HG02943 (cell line): ENCODE measurements around the gene COX18.

Experiments
- ATAC-seq: cut with Tn5 transposase; IDR thresholded peaks from one replicate; pipeline ENCODE4 v1.9.1; 2021; ENCODE audit warnings: mild to moderate bottlenecking, low read depth, moderate library complexity; ENCODE audit not compliant: unreplicated experiment

COX18 gene

GRCh38 chr4:73055241-73055897 lies 14.1 kb downstream of the COX18 start:
- ATAC-seq, result no peak

GRCh38 chr4:73053974-73054480 lies 15.5 kb downstream of the COX18 start:
- no peak for ATAC-seq

GRCh38 chr4:73053076-73053475 lies 16.4 kb downstream of the COX18 start:
- no peak for ATAC-seq

- ATAC-seq, result no peak
Observed at GRCh38 chr4:73051625-73052024, 17.9 kb downstream of the COX18 start.

- no peak for ATAC-seq
Observed at GRCh38 chr4:73045879-73046278, 23.6 kb downstream of the COX18 start.

GRCh38 chr4:73037057-73037456 lies 32.5 kb downstream of the COX18 start:
- no peak for ATAC-seq

- ATAC-seq, result no peak
Observed at GRCh38 chr4:73036123-73036522, 33.4 kb downstream of the COX18 start.

GRCh38 chr4:73034896-73035295 lies 34.6 kb downstream of the COX18 start:
- no peak for ATAC-seq

GRCh38 chr4:73028621-73029020 lies 40.9 kb downstream of the COX18 start:
- no peak for ATAC-seq

GRCh38 chr4:73021634-73022033 lies 47.9 kb downstream of the COX18 start:
- ATAC-seq, result no peak

- ATAC-seq, result no peak
Observed at GRCh38 chr4:73019462-73020047, 50.0 kb downstream of the COX18 start.

- ATAC-seq, result no peak
Observed at GRCh38 chr4:73018595-73018994, 50.9 kb downstream of the COX18 start.

GRCh38 chr4:73013310-73013709 lies 56.2 kb downstream of the COX18 start:
- ATAC-seq, result no peak

GRCh38 chr4:73012673-73013072 lies 56.8 kb downstream of the COX18 start:
- no peak for ATAC-seq

- ATAC-seq, result no peak
Observed at GRCh38 chr4:73011629-73011985, 57.9 kb downstream of the COX18 start.

GRCh38 chr4:73010789-73011628 lies 58.5 kb downstream of the COX18 start:
- ATAC-seq, result no peak

- no peak for ATAC-seq
Observed at GRCh38 chr4:73007526-73008100, 61.9 kb downstream of the COX18 start.

- ATAC-seq, result no peak
Observed at GRCh38 chr4:73006286-73006990, 63.1 kb downstream of the COX18 start.

GRCh38 chr4:73005514-73005913 lies 64.0 kb downstream of the COX18 start:
- ATAC-seq, result no peak
